PC-3 (cell line): ENCODE results near the gene TOB1. TPM values are rescaled to one million over a fixed set of nuclear protein-coding genes. Genes with fewer than 3 reads are reported as not detected.

Source experiments
- ATAC-seq: fragments of 200-7000 bp; cut with Tn5 transposase; 2 replicates; pipeline ENCODE4 v1.9.1; 2020; ENCODE audit warnings: mild to moderate bottlenecking, moderate library complexity
- BruUV-seq: library from RNA; stranded (reverse); fragments of 400-500 nt; replicated peaks from 2 replicates; lab custom pipeline; 2021; lab: Mats Ljungman, UMichigan
- CTCF ChIA-PET: fragments of 300-600 bp; sonication (Branson Sonifier 250); formaldehyde crosslinking; loops from one replicate; lab custom pipeline; 2022; ENCODE audit warnings: antibody characterized with exemption; lab: Charles Lee
- POLR2A ChIA-PET: fragments of 300-600 bp; sonication (Branson Sonifier 250); formaldehyde crosslinking; loops from one replicate; lab custom pipeline; 2022; ENCODE audit warnings: antibody characterized with exemption; ENCODE audit not compliant: unreplicated experiment; lab: Charles Lee
- DNase-seq: peaks from one replicate; pipeline ENCODE4 v3.0.0-alpha.2; 2015
- H2AFZ ChIP-seq: fragments of 300-600 bp; sonication (generic); 2 replicates; pipeline ENCODE4 v1.6.0; 2016; ENCODE audit warnings: antibody characterized with exemption, low read length
- H3F3A ChIP-seq: fragments of 300-600 bp; sonication (generic); one replicate; pipeline ENCODE4 v1.6.0; 2017; ENCODE audit warnings: antibody characterized with exemption, low read length, control low read depth, mild to moderate bottlenecking; ENCODE audit not compliant: unreplicated experiment
- H3K27ac ChIP-seq: fragments of 300-600 bp; sonication (generic); 2 replicates; pipeline ENCODE4 v1.5.1; 2016; ENCODE audit warnings: mild to moderate bottlenecking, low read length
- H3K27me3 ChIP-seq: fragments of 300-600 bp; sonication (generic); 2 replicates; pipeline ENCODE4 v1.6.1; 2016; ENCODE audit warnings: low read length, mixed read lengths
- H3K36me3 ChIP-seq: fragments of 300-600 bp; sonication (generic); 2 replicates; pipeline ENCODE4 v1.6.1; 2016; ENCODE audit warnings: low read depth, mixed run types, low read length, mixed read lengths
- H3K4me1 ChIP-seq: fragments of 300-600 bp; sonication (generic); 2 replicates; pipeline ENCODE4 v1.5.1; 2016; ENCODE audit warnings: low read length; ENCODE audit not compliant: insufficient read depth
- H3K4me2 ChIP-seq: fragments of 300-600 bp; sonication (generic); 2 replicates; pipeline ENCODE4 v1.6.0; 2016; ENCODE audit warnings: low read length
- H3K4me3 ChIP-seq: fragments of 300-600 bp; sonication (generic); 2 replicates; pipeline ENCODE4 v1.5.1; 2016; ENCODE audit warnings: mild to moderate bottlenecking, low read length, mixed read lengths
- H3K79me2 ChIP-seq: fragments of 300-600 bp; sonication (generic); 2 replicates; pipeline ENCODE4 v1.6.1; 2017; ENCODE audit warnings: low read length, mixed read lengths
- H3K9ac ChIP-seq: fragments of 300-600 bp; sonication (generic); 2 replicates; pipeline ENCODE4 v1.6.0; 2016; ENCODE audit warnings: mild to moderate bottlenecking, low read length
- H3K9me2 ChIP-seq: fragments of 300-600 bp; sonication (generic); replicated peaks from 2 replicates; pipeline ENCODE4 v1.6.1; 2016; ENCODE audit warnings: mixed run types, low read length, mixed read lengths
- H3K9me3 ChIP-seq: fragments of 300-600 bp; sonication (generic); 2 replicates; pipeline ENCODE4 v1.6.1; 2016; ENCODE audit warnings: low read length, mixed read lengths
- H4K20me1 ChIP-seq: fragments of 300-600 bp; sonication (generic); 2 replicates; pipeline ENCODE4 v1.6.1; 2016; ENCODE audit warnings: low read length, mixed read lengths
- CTCF ChIP-seq: fragments of 300-600 bp; sonication (generic); conservative IDR thresholded peaks from 2 replicates; pipeline ENCODE4 v1.5.1; 2017; ENCODE audit warnings: antibody characterized with exemption, low read depth, mild to moderate bottlenecking, low read length
- EZH2 ChIP-seq: fragments of 300-600 bp; sonication (generic); IDR thresholded peaks from one replicate; pipeline ENCODE4 v1.6.1; 2017; ENCODE audit warnings: antibody characterized with exemption, mild to moderate bottlenecking, low read length; ENCODE audit not compliant: unreplicated experiment
- EZH2phosphoT487 ChIP-seq: fragments of 300-600 bp; sonication (generic); IDR thresholded peaks from 2 replicates; pipeline ENCODE4 v1.6.1; 2018; ENCODE audit warnings: mild to moderate bottlenecking, antibody characterized with exemption, low read length, borderline replicate concordance
- intact Hi-C: fragments of 100-400 bp; cut with micrococcal nuclease; formaldehyde crosslinking; loops from 2 replicates; pipeline ENCODE4 v1.9.0; 2023
- total RNA-seq: library from RNA; depleted of rRNA; stranded (reverse); fragments of >200 nt; gene quantifications from 2 replicates; pipeline ENCODE4 v1.2.3, GENCODE V29; 2014

Gene TOB1
- total RNA-seq, 1 experiment from 2014 or later: 28.7 TPM

GRCh38 chr17:50875074-50875473 lies 8.9 kb upstream of the TOB1 start:
- Histone ChIP-seq H3F3A (no peaks in the 10 kb centered on the region), H3K36me3 (no peaks in the 10 kb centered on the region), H3K9me2 (no peaks in the 10 kb centered on the region), H3K9me3 (no peaks in the 10 kb centered on the region), H2AFZ (no peak overlapping the region), H3K27ac (no peak overlapping the region), H4K20me1 (no peaks in the 10 kb centered on the region), H3K9ac (no peak overlapping the region), H3K4me2 (no peak overlapping the region), H3K79me2 (no peaks in the 10 kb centered on the region), H3K4me1 (no peaks in the 10 kb centered on the region), H3K4me3 (no peak overlapping the region), H3K27me3 (no peaks in the 10 kb centered on the region)
- no peak for DNase-seq
- CTCF ChIA-PET: no interaction called here
- intact Hi-C loops: loop anchor here (1.0 kb wide), 1 partner anchor 8 kb away; no protein-coding TSS in a partner anchor
- no TSS peak for BruUV-seq
- no peak for ATAC-seq
- TF ChIP-seq CTCF (no peak), EZH2 (no peak)
- POLR2A ChIA-PET: no interaction called here

- no peaks in the 10 kb centered on the region for H3K9me2 ChIP-seq
- H3K79me2 ChIP-seq: peaks cover 3% of the 10 kb centered on the region; the same call in 1 of the 2 replicates
- no peaks in the 10 kb centered on the region for H3K9me3 ChIP-seq
- H3K9ac ChIP-seq: no peak overlapping the region
- TF ChIP-seq EZH2 (no peak), CTCF (no peak), EZH2phosphoT487 (no peak)
- BruUV-seq: no TSS peak
- H3K4me2 ChIP-seq: no peak overlapping the region
- no peaks in the 10 kb centered on the region for H3K27me3 ChIP-seq
- no peak for DNase-seq
- intact Hi-C loops: no loop called here
- H3K36me3 ChIP-seq: no peaks in the 10 kb centered on the region
- H3K4me3 ChIP-seq: no peak overlapping the region
- no peak overlapping the region for H2AFZ ChIP-seq
- H3K27ac ChIP-seq: no peak overlapping the region
- no peaks in the 10 kb centered on the region for H4K20me1 ChIP-seq
- ATAC-seq: no peak
- H3F3A ChIP-seq: no peaks in the 10 kb centered on the region
- ChIA-PET CTCF (interaction anchor here (0.6 kb wide), 1 partner anchor 90 kb away, joined by 3 read pairs; no protein-coding TSS in a partner anchor), POLR2A (no interaction called here)
- peaks cover 10% of the 10 kb centered on the region; the same call in 1 of the 2 replicates for H3K4me1 ChIP-seq
Measured at GRCh38 chr17:50872710-50873424, 6.7 kb upstream of the TOB1 start.

- TF ChIP-seq CTCF (no peak), EZH2 (no peak), EZH2phosphoT487 (no peak)
- no peaks in the 10 kb centered on the region for H3K27me3 ChIP-seq
- H3K9me3 ChIP-seq: no peaks in the 10 kb centered on the region
- no peaks in the 10 kb centered on the region for H3K9me2 ChIP-seq
- ChIA-PET POLR2A (no interaction called here), CTCF (interaction anchor here (0.6 kb wide), 1 partner anchor 10 kb away, joined by 5 read pairs; no protein-coding TSS in a partner anchor)
- H3K4me2 ChIP-seq: no peak overlapping the region
- no TSS peak for BruUV-seq
- H3K79me2 ChIP-seq: peaks cover 3% of the 10 kb centered on the region; the same call in 1 of the 2 replicates
- DNase-seq (no peak), ATAC-seq (no peak)
- H3F3A ChIP-seq: no peaks in the 10 kb centered on the region
- no peak overlapping the region for H2AFZ ChIP-seq
- H4K20me1 ChIP-seq: no peaks in the 10 kb centered on the region
- no peak overlapping the region for H3K27ac ChIP-seq
- H3K4me3 ChIP-seq: no peak overlapping the region
- H3K4me1 ChIP-seq: peaks cover 13% of the 10 kb centered on the region; the same call in 1 of the 2 replicates
- H3K36me3 ChIP-seq: no peaks in the 10 kb centered on the region
- intact Hi-C loops: no loop called here
- H3K9ac ChIP-seq: no peak overlapping the region
Measured at GRCh38 chr17:50871898-50872297, 5.7 kb upstream of the TOB1 start.
